NCI-H82 (cell line): Measurements from ENCODE around the gene DTNA.
A peak's percentile ranks its signal among the peaks of the same experiment; 100 is the strongest.

ENCODE experiments used
- DNase-seq: peaks from one replicate; lab custom pipeline; 2025; lab: John Stamatoyannopoulos, UW

The DTNA gene

GRCh38 chr18:34807106-34807796 is 97.2 kb downstream of the DTNA start:
- DNase-seq, result no peak

GRCh38 chr18:34808389-34808788 is 98.3 kb downstream of the DTNA start:
- DNase-seq, result no peak

GRCh38 chr18:34809451-34810072 is 99.5 kb downstream of the DTNA start:
- peak; percentile 62 for DNase-seq

- no peak for DNase-seq
These were observed 106.1 kb downstream of the DTNA start for GRCh38 chr18:34816183-34816582.

- no peak for DNase-seq
These were observed 107.5 kb downstream of the DTNA start for GRCh38 chr18:34817636-34818035.

- DNase-seq, result no peak
These were observed 108.0 kb downstream of the DTNA start for GRCh38 chr18:34818064-34818463.

GRCh38 chr18:34820360-34821065 is 110.4 kb downstream of the DTNA start:
- DNase-seq, result no peak

GRCh38 chr18:34821669-34822210 is 111.6 kb downstream of the DTNA start:
- DNase-seq, result no peak

GRCh38 chr18:34828093-34828492 is 118.0 kb downstream of the DTNA start:
- no peak for DNase-seq

GRCh38 chr18:34834897-34835296 is 124.8 kb downstream of the DTNA start:
- no peak for DNase-seq

- DNase-seq, result no peak
These were observed 125.4 kb downstream of the DTNA start for GRCh38 chr18:34835466-34835865.

- DNase-seq, result no peak
These were observed 127.7 kb downstream of the DTNA start for GRCh38 chr18:34837769-34838272.

- no peak for DNase-seq
These were observed 128.6 kb downstream of the DTNA start for GRCh38 chr18:34838669-34839068.

GRCh38 chr18:34840256-34840826 is 130.2 kb downstream of the DTNA start:
- DNase-seq, result peak; percentile 74

GRCh38 chr18:34841891-34842290 is 131.8 kb downstream of the DTNA start:
- no peak for DNase-seq

GRCh38 chr18:34844072-34844471 is 134.0 kb downstream of the DTNA start:
- no peak for DNase-seq

- DNase-seq, result no peak
These were observed 134.8 kb downstream of the DTNA start for GRCh38 chr18:34844732-34845459.

GRCh38 chr18:34847408-34847807 is 137.3 kb downstream of the DTNA start:
- no peak for DNase-seq

GRCh38 chr18:34848156-34848555 is 138.1 kb downstream of the DTNA start:
- no peak for DNase-seq

GRCh38 chr18:34848695-34849094 is 138.6 kb downstream of the DTNA start:
- peak; percentile 11 for DNase-seq

GRCh38 chr18:34857320-34857719 is 147.2 kb downstream of the DTNA start:
- no peak for DNase-seq

- DNase-seq, result no peak
These were observed 148.1 kb downstream of the DTNA start for GRCh38 chr18:34858188-34858587.
